ENCODE data around the gene DHRSX. TPM values are rescaled to one million over a fixed set of nuclear protein-coding genes. Genes with fewer than 3 reads are reported as not detected.
"Not testable (repeated sequence)": the region's sequence is repeated elsewhere in the genome, so short reads cannot be mapped to it uniquely, and the experiment has no call there.

DHRSX gene
- total and polyA plus RNA-seq, 10 of the 15 experiments (the other 5 are each of a cell fraction or from before 2014, with no cell fraction given): 1.7 to 39.5 (median 16.5) TPM

DNA sequence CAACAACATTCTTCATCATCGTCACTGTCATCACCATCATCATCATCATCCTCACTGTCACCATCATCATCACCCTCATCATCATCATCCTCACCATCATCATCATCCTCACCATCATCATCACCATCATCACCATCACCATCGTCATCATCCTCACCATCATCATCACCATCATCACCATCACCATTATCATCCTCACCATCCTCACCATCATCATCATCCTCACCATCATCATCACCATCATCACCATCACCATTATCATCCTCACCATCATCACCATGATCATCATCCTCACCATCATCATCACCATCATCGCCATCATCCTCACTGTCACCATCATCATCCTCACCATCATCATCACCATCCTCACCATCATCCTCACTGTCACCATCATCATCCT, 18.9 kb upstream of the DHRSX start:
- SMC1A ChIA-PET (ENCODE audit: uncharacterized antibody, unreplicated experiment): not testable (repeated sequence)

GRCh38 chrX:2517055-2517454, 16.3 kb upstream of the DHRSX start:
- FAIRE-seq (no peak), DNase-seq (ENCODE audit: low read depth, low spot score) (no peak), ATAC-seq (peak; percentile 9)
- Histone ChIP-seq H3K4me2 (ENCODE audit: control insufficient read depth, insufficient read depth) (peak overlapping the region; percentile 69), H4K20me1 (ENCODE audit: control insufficient read depth, insufficient read depth) (no peaks in the 10 kb centered on the region), H3K4me3 (peak overlapping the region; percentile 47), H3K36me3 (ENCODE audit: control insufficient read depth in 2 of 2, insufficient read depth in 2 of 2, low read length in 1 of 2) (no peaks in the 10 kb centered on the region), H2AFZ (ENCODE audit: control insufficient read depth, low read depth, low read length) (peak overlapping the region; percentile 76), H3K79me2 (ENCODE audit: control insufficient read depth, insufficient read depth, low read length) (no peaks in the 10 kb centered on the region), H3K9ac (ENCODE audit: control insufficient read depth, insufficient read depth, low read length) (peak overlapping the region; percentile 63), H3K4me1 (ENCODE audit: control insufficient read depth, insufficient read depth, low read length) (peaks cover 50% of the 10 kb centered on the region), H3K9me3 (replicated peaks; ENCODE audit: control insufficient read depth, insufficient read depth, low read length) (no peaks in the 10 kb centered on the region), H3K27ac (ENCODE audit: control insufficient read depth, insufficient read depth) (peak overlapping the region; percentile 66), H3K27me3 (replicated peaks in 1 of 2; ENCODE audit: control insufficient read depth in 2 of 2, insufficient read depth in 2 of 2, low read length in 1 of 2) (no peaks in the 10 kb centered on the region)
- ChIA-PET POLR2A (no interaction called here), SMC1A (ENCODE audit: uncharacterized antibody, unreplicated experiment) (no interaction called here), CTCF (no interaction called here), RAD21 (ENCODE audit: unreplicated experiment) (no interaction called here)
- intact Hi-C loops (cut with micrococcal nuclease; ENCODE audit: unreplicated experiment): loop anchor here (5.0 kb wide), 1 partner anchor 75 kb away; no protein-coding TSS in a partner anchor
- in situ Hi-C loops (cut with MboI): loop anchor here (25.0 kb wide), 1 partner anchor 1055 kb away; the partner anchor contains the start of gene ASMTL
- 40% methylated on average over 6 of the region's 6 CpGs for WGBS (ENCODE audit: insufficient coverage, insufficient replicate concordance, low lambda C conversion rate, missing lambda C conversion rate)
- BruUV-seq (replicated peaks): no TSS peak
- TF ChIP-seq, protein P1, sequence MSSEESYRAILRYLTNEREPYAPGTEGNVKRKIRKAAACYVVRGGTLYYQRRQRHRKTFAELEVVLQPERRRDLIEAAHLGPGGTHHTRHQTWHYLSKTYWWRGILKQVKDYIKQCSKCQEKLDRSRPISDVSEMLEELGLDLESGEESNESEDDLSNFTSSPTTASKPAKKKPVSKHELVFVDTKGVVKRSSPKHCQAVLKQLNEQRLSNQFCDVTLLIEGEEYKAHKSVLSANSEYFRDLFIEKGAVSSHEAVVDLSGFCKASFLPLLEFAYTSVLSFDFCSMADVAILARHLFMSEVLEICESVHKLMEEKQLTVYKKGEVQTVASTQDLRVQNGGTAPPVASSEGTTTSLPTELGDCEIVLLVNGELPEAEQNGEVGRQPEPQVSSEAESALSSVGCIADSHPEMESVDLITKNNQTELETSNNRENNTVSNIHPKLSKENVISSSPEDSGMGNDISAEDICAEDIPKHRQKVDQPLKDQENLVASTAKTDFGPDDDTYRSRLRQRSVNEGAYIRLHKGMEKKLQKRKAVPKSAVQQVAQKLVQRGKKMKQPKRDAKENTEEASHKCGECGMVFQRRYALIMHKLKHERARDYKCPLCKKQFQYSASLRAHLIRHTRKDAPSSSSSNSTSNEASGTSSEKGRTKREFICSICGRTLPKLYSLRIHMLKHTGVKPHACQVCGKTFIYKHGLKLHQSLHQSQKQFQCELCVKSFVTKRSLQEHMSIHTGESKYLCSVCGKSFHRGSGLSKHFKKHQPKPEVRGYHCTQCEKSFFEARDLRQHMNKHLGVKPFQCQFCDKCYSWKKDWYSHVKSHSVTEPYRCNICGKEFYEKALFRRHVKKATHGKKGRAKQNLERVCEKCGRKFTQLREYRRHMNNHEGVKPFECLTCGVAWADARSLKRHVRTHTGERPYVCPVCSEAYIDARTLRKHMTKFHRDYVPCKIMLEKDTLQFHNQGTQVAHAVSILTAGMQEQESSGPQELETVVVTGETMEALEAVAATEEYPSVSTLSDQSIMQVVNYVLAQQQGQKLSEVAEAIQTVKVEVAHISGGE (CRISPR knock-in tag; IDR thresholded peaks at IDR 0.05): no peak
- TF ChIP-seq NFIC (IDR thresholded peaks at IDR 0.05; ENCODE audit: low read depth, low read length) (0 out of 2 replicates have a peak, but pooled peaks have one; percentile 13), CBFB (IDR thresholded peaks at IDR 0.05; ENCODE audit: low read depth) (no peak), STAT1 (conservative IDR thresholded peaks at IDR 0.05) (no peak), MTA2 (IDR thresholded peaks at IDR 0.05; ENCODE audit: low read depth) (no peak), NR2F1 (conservative IDR thresholded peaks at IDR 0.05) (peak; percentile 21; the same call in 1 of the 2 replicates), IKZF2 (IDR thresholded peaks at IDR 0.05) (no peak)
- TF ChIP-seq, protein P2, sequence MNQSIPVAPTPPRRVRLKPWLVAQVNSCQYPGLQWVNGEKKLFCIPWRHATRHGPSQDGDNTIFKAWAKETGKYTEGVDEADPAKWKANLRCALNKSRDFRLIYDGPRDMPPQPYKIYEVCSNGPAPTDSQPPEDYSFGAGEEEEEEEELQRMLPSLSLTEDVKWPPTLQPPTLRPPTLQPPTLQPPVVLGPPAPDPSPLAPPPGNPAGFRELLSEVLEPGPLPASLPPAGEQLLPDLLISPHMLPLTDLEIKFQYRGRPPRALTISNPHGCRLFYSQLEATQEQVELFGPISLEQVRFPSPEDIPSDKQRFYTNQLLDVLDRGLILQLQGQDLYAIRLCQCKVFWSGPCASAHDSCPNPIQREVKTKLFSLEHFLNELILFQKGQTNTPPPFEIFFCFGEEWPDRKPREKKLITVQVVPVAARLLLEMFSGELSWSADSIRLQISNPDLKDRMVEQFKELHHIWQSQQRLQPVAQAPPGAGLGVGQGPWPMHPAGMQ (IDR thresholded peaks at IDR 0.05; ENCODE audit: borderline replicate concordance): no peak
- TF ChIP-seq, protein P3, sequence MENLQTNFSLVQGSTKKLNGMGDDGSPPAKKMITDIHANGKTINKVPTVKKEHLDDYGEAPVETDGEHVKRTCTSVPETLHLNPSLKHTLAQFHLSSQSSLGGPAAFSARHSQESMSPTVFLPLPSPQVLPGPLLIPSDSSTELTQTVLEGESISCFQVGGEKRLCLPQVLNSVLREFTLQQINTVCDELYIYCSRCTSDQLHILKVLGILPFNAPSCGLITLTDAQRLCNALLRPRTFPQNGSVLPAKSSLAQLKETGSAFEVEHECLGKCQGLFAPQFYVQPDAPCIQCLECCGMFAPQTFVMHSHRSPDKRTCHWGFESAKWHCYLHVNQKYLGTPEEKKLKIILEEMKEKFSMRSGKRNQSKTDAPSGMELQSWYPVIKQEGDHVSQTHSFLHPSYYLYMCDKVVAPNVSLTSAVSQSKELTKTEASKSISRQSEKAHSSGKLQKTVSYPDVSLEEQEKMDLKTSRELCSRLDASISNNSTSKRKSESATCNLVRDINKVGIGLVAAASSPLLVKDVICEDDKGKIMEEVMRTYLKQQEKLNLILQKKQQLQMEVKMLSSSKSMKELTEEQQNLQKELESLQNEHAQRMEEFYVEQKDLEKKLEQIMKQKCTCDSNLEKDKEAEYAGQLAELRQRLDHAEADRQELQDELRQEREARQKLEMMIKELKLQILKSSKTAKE (IDR thresholded peaks at IDR 0.05; ENCODE audit: low read depth, poor library complexity, severe bottlenecking): no peak

More for the DNA sequence above, 18.9 kb upstream of the DHRSX start:
- 46% methylated on average over 3 of the region's 3 CpGs for WGBS (ENCODE audit: insufficient coverage, insufficient replicate concordance, low lambda C conversion rate, missing lambda C conversion rate)
- H3K27ac ChIP-seq (ENCODE audit: control insufficient read depth, insufficient read depth); H3K36me3 ChIP-seq (ENCODE audit: control insufficient read depth in 2 of 2, insufficient read depth in 2 of 2, low read length in 1 of 2); CTCF ChIA-PET; H3K9me3 ChIP-seq (replicated peaks; ENCODE audit: control insufficient read depth, insufficient read depth, low read length); H4K20me1 ChIP-seq (ENCODE audit: control insufficient read depth, insufficient read depth); ATAC-seq; H3K9ac ChIP-seq (ENCODE audit: control insufficient read depth, insufficient read depth, low read length); DNase-seq (ENCODE audit: low read depth, low spot score); POLR2A ChIA-PET; H3K79me2 ChIP-seq (ENCODE audit: control insufficient read depth, insufficient read depth, low read length); H3K4me2 ChIP-seq (ENCODE audit: control insufficient read depth, insufficient read depth); H3K4me3 ChIP-seq; BruUV-seq (replicated peaks); H3K27me3 ChIP-seq (replicated peaks in 1 of 2; ENCODE audit: control insufficient read depth in 2 of 2, insufficient read depth in 2 of 2, low read length in 1 of 2); H2AFZ ChIP-seq (ENCODE audit: control insufficient read depth, low read depth, low read length); FAIRE-seq; RAD21 ChIA-PET (ENCODE audit: unreplicated experiment): not testable (repeated sequence)
- intact Hi-C loops (cut with micrococcal nuclease; ENCODE audit: unreplicated experiment): loop anchor here (5.0 to 10.0 kb wide), 2 partner anchors 73 to 175 kb away; partner anchors contain the start of gene CD99
- peaks cover 40% of the 10 kb centered on the region for H3K4me1 ChIP-seq (ENCODE audit: control insufficient read depth, insufficient read depth, low read length)
- in situ Hi-C loops (cut with MboI): loop anchor here (25.0 kb wide), 1 partner anchor 1057 kb away; the partner anchor contains the start of gene ASMTL
- TF ChIP-seq HDGF (IDR thresholded peaks at IDR 0.05): peak; percentile 53; the same call in 1 of the 2 replicates
